Effector CD4-positive, alpha-beta T cell (primary cell): ENCODE data around the gene ZNF318.

Experiments used
- DNase-seq: peaks from one replicate; pipeline ENCODE4 v3.0.0-alpha.2; 2020

The ZNF318 gene

GRCh38 chr6:43299338-43300293, 69.8 kb downstream of the ZNF318 start:
- DNase-seq: no peak

- no peak for DNase-seq
These were observed 70.7 kb downstream of the ZNF318 start for GRCh38 chr6:43298565-43299337.

GRCh38 chr6:43297644-43298564, 71.5 kb downstream of the ZNF318 start, which contains the start of gene SLC22A7:
SLC22A7 (plus strand) TSS chr6:43298260; CDS start chr6:43298359, 99 bp downstream.
- DNase-seq: no peak

GRCh38 chr6:43296780-43297497, 72.5 kb downstream of the ZNF318 start:
- no peak for DNase-seq

- DNase-seq: no peak
These were observed 74.0 kb downstream of the ZNF318 start for GRCh38 chr6:43295456-43295855.

- no peak for DNase-seq
These were observed 74.9 kb downstream of the ZNF318 start for GRCh38 chr6:43294536-43294935.

GRCh38 chr6:43293698-43294097, 75.7 kb downstream of the ZNF318 start:
- no peak for DNase-seq

- no peak for DNase-seq
These were observed 76.6 kb downstream of the ZNF318 start for GRCh38 chr6:43292763-43293318.

GRCh38 chr6:43292341-43292740, 77.1 kb downstream of the ZNF318 start:
- DNase-seq: no peak

GRCh38 chr6:43291708-43292107, 77.7 kb downstream of the ZNF318 start:
- no peak for DNase-seq

- DNase-seq: no peak
These were observed 78.5 kb downstream of the ZNF318 start for GRCh38 chr6:43290905-43291355.

GRCh38 chr6:43290339-43290904, 79.0 kb downstream of the ZNF318 start:
- DNase-seq: no peak

GRCh38 chr6:43287717-43288679, 81.4 kb downstream of the ZNF318 start:
- no peak for DNase-seq

- DNase-seq: no peak
These were observed 82.3 kb downstream of the ZNF318 start for GRCh38 chr6:43286980-43287716.

- DNase-seq: no peak
These were observed 82.9 kb downstream of the ZNF318 start for GRCh38 chr6:43286456-43286979.
